ENCODE measurements around the gene KLK8.
A peak's percentile ranks its signal among the peaks of the same experiment; 100 is the strongest.
"Not testable (repeated sequence)": the region's sequence is repeated elsewhere in the genome, so short reads cannot be mapped to it uniquely, and the experiment has no call there.

Gene KLK8

DNA sequence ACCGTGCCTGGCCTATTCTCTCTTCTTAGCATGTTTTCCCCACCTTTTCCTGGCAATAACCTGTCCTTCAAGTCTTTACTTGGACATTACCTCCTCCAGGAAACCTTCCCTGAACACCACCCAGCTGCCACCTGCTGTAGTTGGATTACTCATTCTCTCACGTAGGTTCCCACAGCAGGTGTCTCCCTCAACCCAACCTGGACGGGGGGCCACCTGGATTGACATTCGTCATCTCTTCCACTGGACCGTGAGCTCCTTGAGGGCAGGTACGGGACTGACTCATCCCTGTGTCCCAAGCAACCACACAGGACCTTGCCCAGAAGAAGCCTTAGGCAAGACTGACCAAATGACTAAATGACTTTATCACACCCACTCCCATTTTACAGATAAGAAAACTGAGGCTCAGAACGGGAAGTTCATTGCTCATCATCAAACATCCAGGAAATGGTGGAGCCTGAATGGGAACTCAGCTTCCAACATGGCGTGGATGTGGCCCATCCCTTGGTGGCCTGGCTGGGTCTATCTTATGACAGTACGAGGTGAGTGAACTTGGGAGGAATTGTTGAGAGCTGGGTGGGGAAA lies 28.5 kb downstream of the KLK8 start:
- CTCF ChIA-PET, result interaction anchor here (0.6 to 1.3 kb wide), 3 partner anchors 44 to 287 kb away, joined by 3 to 7 read pairs (median 3); no protein-coding TSS in a partner anchor
- H3K36me3 ChIP-seq (ENCODE audit: control insufficient read depth in 2 of 2, insufficient read depth in 1 of 2, low read length in 2 of 2), result no peaks in the 10 kb centered on the region
- TF ChIP-seq ZNF510 (tag by site-specific recombination; IDR thresholded peaks at IDR 0.05; ENCODE audit: insufficient replicate concordance), result no peak
- no peak for TF ChIP-seq ZNF585B (tag by site-specific recombination; IDR thresholded peaks at IDR 0.05)
- TF ChIP-seq ZSCAN16 (tag by site-specific recombination; IDR thresholded peaks at IDR 0.05), result no peak
- no peak for TF ChIP-seq ZNF654 (tag by site-specific recombination; IDR thresholded peaks at IDR 0.05; ENCODE audit: low read depth)
- TF ChIP-seq GLI2 (tag by site-specific recombination; IDR thresholded peaks at IDR 0.05; ENCODE audit: borderline replicate concordance, low read depth), result no peak
- no peak for TF ChIP-seq KLF7 (tag by site-specific recombination; IDR thresholded peaks at IDR 0.05; ENCODE audit: borderline replicate concordance)
- no peak for TF ChIP-seq ZNF776 (tag by site-specific recombination; IDR thresholded peaks at IDR 0.05; ENCODE audit: borderline replicate concordance)
- TF ChIP-seq ZBTB44 (tag by site-specific recombination; IDR thresholded peaks at IDR 0.05), result no peak
- TF ChIP-seq, protein P1, sequence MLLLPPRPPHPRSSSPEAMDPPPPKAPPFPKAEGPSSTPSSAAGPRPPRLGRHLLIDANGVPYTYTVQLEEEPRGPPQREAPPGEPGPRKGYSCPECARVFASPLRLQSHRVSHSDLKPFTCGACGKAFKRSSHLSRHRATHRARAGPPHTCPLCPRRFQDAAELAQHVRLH (tag by site-specific recombination; IDR thresholded peaks at IDR 0.05), result no peak
- H3K27ac ChIP-seq (ENCODE audit: extremely low read depth, low read depth, low read length), result no peak overlapping the region
- no peaks in the 10 kb centered on the region for H3K9me3 ChIP-seq (ENCODE audit: control insufficient read depth, insufficient read depth, low read depth, low read length)
- no peaks in the 10 kb centered on the region for H3K4me1 ChIP-seq (ENCODE audit: control insufficient read depth, insufficient read depth, low read length)
- H3K4me3 ChIP-seq (ENCODE audit: low read depth, low read length), result no peak overlapping the region
- POLR2A ChIA-PET, result no interaction called here

- POLR2A ChIA-PET; H3K4me3 ChIP-seq (ENCODE audit: low read depth, low read length); H3K27ac ChIP-seq (ENCODE audit: extremely low read depth, low read depth, low read length); H3K36me3 ChIP-seq (ENCODE audit: control insufficient read depth in 2 of 2, insufficient read depth in 1 of 2, low read length in 2 of 2); H3K9me3 ChIP-seq (ENCODE audit: control insufficient read depth, insufficient read depth, low read depth, low read length); H3K4me1 ChIP-seq (ENCODE audit: control insufficient read depth, insufficient read depth, low read length); CTCF ChIA-PET: not testable (repeated sequence)
- TF ChIP-seq ZNF366 (tag by site-specific recombination; conservative IDR thresholded peaks at IDR 0.05), result peak; percentile 68
Measured at GRCh38 chr19:50969810-50970209, 31.6 kb downstream of the KLK8 start.

- CTCF ChIA-PET, result no interaction called here
- H3K9me3 ChIP-seq (ENCODE audit: control insufficient read depth, insufficient read depth, low read depth, low read length), result no peaks in the 10 kb centered on the region
- POLR2A ChIA-PET, result no interaction called here
- H3K4me3 ChIP-seq (ENCODE audit: low read depth, low read length), result no peak within 1 kb of the TSS
- H3K36me3 ChIP-seq (ENCODE audit: control insufficient read depth in 2 of 2, insufficient read depth in 1 of 2, low read length in 2 of 2), result no peaks in the 10 kb centered on the region
- TF ChIP-seq, protein P2, sequence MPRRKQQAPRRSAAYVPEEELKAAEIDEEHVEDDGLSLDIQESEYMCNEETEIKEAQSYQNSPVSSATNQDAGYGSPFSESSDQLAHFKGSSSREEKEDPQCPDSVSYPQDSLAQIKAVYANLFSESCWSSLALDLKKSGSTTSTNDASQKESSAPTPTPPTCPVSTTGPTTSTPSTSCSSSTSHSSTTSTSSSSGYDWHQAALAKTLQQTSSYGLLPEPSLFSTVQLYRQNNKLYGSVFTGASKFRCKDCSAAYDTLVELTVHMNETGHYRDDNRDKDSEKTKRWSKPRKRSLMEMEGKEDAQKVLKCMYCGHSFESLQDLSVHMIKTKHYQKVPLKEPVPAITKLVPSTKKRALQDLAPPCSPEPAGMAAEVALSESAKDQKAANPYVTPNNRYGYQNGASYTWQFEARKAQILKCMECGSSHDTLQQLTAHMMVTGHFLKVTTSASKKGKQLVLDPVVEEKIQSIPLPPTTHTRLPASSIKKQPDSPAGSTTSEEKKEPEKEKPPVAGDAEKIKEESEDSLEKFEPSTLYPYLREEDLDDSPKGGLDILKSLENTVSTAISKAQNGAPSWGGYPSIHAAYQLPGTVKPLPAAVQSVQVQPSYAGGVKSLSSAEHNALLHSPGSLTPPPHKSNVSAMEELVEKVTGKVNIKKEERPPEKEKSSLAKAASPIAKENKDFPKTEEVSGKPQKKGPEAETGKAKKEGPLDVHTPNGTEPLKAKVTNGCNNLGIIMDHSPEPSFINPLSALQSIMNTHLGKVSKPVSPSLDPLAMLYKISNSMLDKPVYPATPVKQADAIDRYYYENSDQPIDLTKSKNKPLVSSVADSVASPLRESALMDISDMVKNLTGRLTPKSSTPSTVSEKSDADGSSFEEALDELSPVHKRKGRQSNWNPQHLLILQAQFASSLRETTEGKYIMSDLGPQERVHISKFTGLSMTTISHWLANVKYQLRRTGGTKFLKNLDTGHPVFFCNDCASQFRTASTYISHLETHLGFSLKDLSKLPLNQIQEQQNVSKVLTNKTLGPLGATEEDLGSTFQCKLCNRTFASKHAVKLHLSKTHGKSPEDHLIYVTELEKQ (tag by site-specific recombination; IDR thresholded peaks at IDR 0.05; ENCODE audit: borderline replicate concordance), result no peak
- TF ChIP-seq ZNF529 (tag by site-specific recombination; IDR thresholded peaks at IDR 0.05; ENCODE audit: insufficient replicate concordance) (no peak), ZNF114 (tag by site-specific recombination; IDR thresholded peaks at IDR 0.05) (no peak), ZNF510 (tag by site-specific recombination; IDR thresholded peaks at IDR 0.05; ENCODE audit: insufficient replicate concordance) (no peak), ZNF416 (tag by site-specific recombination; IDR thresholded peaks at IDR 0.05) (no peak), ZNF449 (tag by site-specific recombination; IDR thresholded peaks at IDR 0.05) (no peak), ZNF211 (tag by site-specific recombination; IDR thresholded peaks at IDR 0.05; ENCODE audit: low read depth) (no peak), ZFHX2 (tag by site-specific recombination; conservative IDR thresholded peaks at IDR 0.05) (no peak)
- TF ChIP-seq, protein P3, sequence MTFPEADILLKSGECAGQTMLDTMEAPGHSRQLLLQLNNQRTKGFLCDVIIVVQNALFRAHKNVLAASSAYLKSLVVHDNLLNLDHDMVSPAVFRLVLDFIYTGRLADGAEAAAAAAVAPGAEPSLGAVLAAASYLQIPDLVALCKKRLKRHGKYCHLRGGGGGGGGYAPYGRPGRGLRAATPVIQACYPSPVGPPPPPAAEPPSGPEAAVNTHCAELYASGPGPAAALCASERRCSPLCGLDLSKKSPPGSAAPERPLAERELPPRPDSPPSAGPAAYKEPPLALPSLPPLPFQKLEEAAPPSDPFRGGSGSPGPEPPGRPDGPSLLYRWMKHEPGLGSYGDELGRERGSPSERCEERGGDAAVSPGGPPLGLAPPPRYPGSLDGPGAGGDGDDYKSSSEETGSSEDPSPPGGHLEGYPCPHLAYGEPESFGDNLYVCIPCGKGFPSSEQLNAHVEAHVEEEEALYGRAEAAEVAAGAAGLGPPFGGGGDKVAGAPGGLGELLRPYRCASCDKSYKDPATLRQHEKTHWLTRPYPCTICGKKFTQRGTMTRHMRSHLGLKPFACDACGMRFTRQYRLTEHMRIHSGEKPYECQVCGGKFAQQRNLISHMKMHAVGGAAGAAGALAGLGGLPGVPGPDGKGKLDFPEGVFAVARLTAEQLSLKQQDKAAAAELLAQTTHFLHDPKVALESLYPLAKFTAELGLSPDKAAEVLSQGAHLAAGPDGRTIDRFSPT (tag by site-specific recombination; IDR thresholded peaks at IDR 0.05), result no peak
- H3K4me1 ChIP-seq (ENCODE audit: control insufficient read depth, insufficient read depth, low read length), result peaks cover 4% of the 10 kb centered on the region; the same call in 1 of the 2 replicates
- H3K27ac ChIP-seq (ENCODE audit: extremely low read depth, low read depth, low read length), result no peak within 1 kb of the TSS
Measured at GRCh38 chr19:50969413-50969760, 32.0 kb downstream of the KLK8 start, which contains the start of gene KLK6. TSS of gene KLK6 (minus strand) at chr19:50969591. CDS start at chr19:50968104, 1,487 bp downstream.

All from HEK293 (cell line).